K562 (cell line): Measurements from ENCODE around the gene TRNT1. TPM values are rescaled to one million over a fixed set of nuclear protein-coding genes. Genes with fewer than 3 reads are reported as not detected.

Experiments used
- CAMTA2 ChIP-seq: fragments of 250-450 bp; sonication (Bioruptor Pico); conservative IDR thresholded peaks from 2 replicates; pipeline ENCODE4 v1.5.1; 2022
- CREB1 ChIP-seq, 2 experiments: sonication (generic) in 1 of 2; formaldehyde crosslinking in 1 of 2; IDR thresholded peaks; 2 replicates each; pipeline versions ENCODE4 v1.6.1 to v1.8.0; 2012 to 2022; ENCODE audit warnings: inconsistent platforms in 1 of 2, mild to moderate bottlenecking in 1 of 2, missing genetic modification reagents in 1 of 2, moderate library complexity in 1 of 2
- DDX20 ChIP-seq: fragments of 450-650 bp; IDR thresholded peaks from 2 replicates; pipeline ENCODE4 v1.6.1; 2016; ENCODE audit warnings: missing genetic modification characterization, low read depth, mild to moderate bottlenecking, missing compliant biosample characterization, moderate library complexity
- E2F1 ChIP-seq: sonication (generic); formaldehyde crosslinking; IDR thresholded peaks from 2 replicates; pipeline ENCODE4 v1.8.1; 2023; ENCODE audit warnings: mild to moderate bottlenecking, missing genetic modification reagents, moderate library complexity
- E2F8 ChIP-seq: fragments of 450-650 bp; IDR thresholded peaks from 2 replicates; pipeline ENCODE4 v1.7.1; 2018; ENCODE audit warnings: mild to moderate bottlenecking, low read depth; ENCODE audit not compliant: partially characterized antibody
- FOXM1 ChIP-seq, 2 experiments: fragments of 450-650 bp in 1 of 2; sonication (generic) in 1 of 2; formaldehyde crosslinking in 1 of 2; IDR thresholded peaks; 2 replicates each; pipeline versions ENCODE4 v1.6.1 to v1.9.0; 2017 to 2022; ENCODE audit warnings: low read depth in 2 of 2, mild to moderate bottlenecking in 2 of 2, missing genetic modification reagents in 1 of 2, moderate library complexity in 1 of 2
- HMGN3 ChIP-seq: IDR thresholded peaks from 2 replicates; pipeline ENCODE4 v1.6.1; 2011; ENCODE audit warnings: borderline replicate concordance, low read depth, mild to moderate bottlenecking, mixed read lengths, low read length; ENCODE audit not compliant: insufficient read length; ENCODE audit errors: extremely low read depth
- MAZ ChIP-seq, 2 experiments: fragments of 450-650 bp in 1 of 2; sonication (generic) in 1 of 2; formaldehyde crosslinking; IDR thresholded peaks in 1 of 2; conservative IDR thresholded peaks in 1 of 2; 2 replicates each; pipeline versions ENCODE4 v1.4.0 to v1.5.0; 2020; ENCODE audit warnings: mild to moderate bottlenecking in 1 of 2, missing genetic modification reagents in 1 of 2
- POLR2AphosphoS5 ChIP-seq: IDR thresholded peaks from 2 replicates; pipeline ENCODE4 v1.6.1; 2011; ENCODE audit warnings: mild to moderate bottlenecking, low read depth, low read length, moderate library complexity; ENCODE audit not compliant: control insufficient read depth, insufficient read depth
- PURB ChIP-seq: sonication (generic); formaldehyde crosslinking; IDR thresholded peaks from 2 replicates; pipeline ENCODE4 v1.9.0; 2021; ENCODE audit warnings: low read depth, mild to moderate bottlenecking, missing genetic modification reagents
- SIX5 ChIP-seq, 2 experiments: IDR thresholded peaks; 2 replicates each; pipeline ENCODE4 v1.6.1; 2011; ENCODE audit warnings: low read length in 2 of 2, borderline replicate concordance in 1 of 2, low read depth in 1 of 2, mild to moderate bottlenecking in 1 of 2, moderate library complexity in 1 of 2; ENCODE audit not compliant: insufficient read depth in 1 of 2
- TAF9B ChIP-seq: fragments of 450-650 bp; IDR thresholded peaks from 2 replicates; pipeline ENCODE4 v1.6.1; 2018; ENCODE audit warnings: mild to moderate bottlenecking; ENCODE audit not compliant: partially characterized antibody
- TOE1 ChIP-seq, 2 experiments: fragments of 450-650 bp in 1 of 2; sonication (generic) in 1 of 2; formaldehyde crosslinking in 1 of 2; IDR thresholded peaks; 2 replicates each; pipeline versions ENCODE4 v1.7.1 to v1.8.0; 2016 to 2022; ENCODE audit warnings: borderline replicate concordance in 2 of 2, mild to moderate bottlenecking in 2 of 2, antibody characterized with exemption in 1 of 2, inconsistent platforms in 1 of 2, low read depth in 1 of 2, missing genetic modification reagents in 1 of 2, moderate library complexity in 1 of 2
- WHSC1 ChIP-seq: IDR thresholded peaks from one replicate; pipeline ENCODE4 v1.6.1; 2012; ENCODE audit warnings: low read length, control low read depth, inconsistent platforms
- ZNF124 ChIP-seq: sonication (generic); formaldehyde crosslinking; IDR thresholded peaks from 2 replicates; pipeline ENCODE4 v1.8.1; 2022; ENCODE audit warnings: missing genetic modification reagents
- ZNF133 ChIP-seq: fragments of 250-450 bp; sonication (Bioruptor Pico); IDR thresholded peaks from 2 replicates; pipeline ENCODE4 v1.4.0; 2020; ENCODE audit warnings: mild to moderate bottlenecking
- ZNF134 ChIP-seq: fragments of 250-450 bp; sonication (Bioruptor Pico); conservative IDR thresholded peaks from 2 replicates; pipeline ENCODE4 v1.4.0; 2020
- ZNF175 ChIP-seq: fragments of 200-800 bp; sonication (Bioruptor generic); IDR thresholded peaks from 2 replicates; pipeline ENCODE4 v1.6.1; 2016; ENCODE audit warnings: low read depth, mild to moderate bottlenecking, missing genetic modification characterization, missing compliant biosample characterization
- ZNF217 ChIP-seq: sonication (generic); formaldehyde crosslinking; IDR thresholded peaks from 2 replicates; pipeline ENCODE4 v1.8.0; 2022; ENCODE audit warnings: mild to moderate bottlenecking, missing genetic modification reagents
- ZNF280A ChIP-seq: fragments of 450-650 bp; IDR thresholded peaks from 2 replicates; pipeline ENCODE4 v1.6.1; 2018; ENCODE audit warnings: mild to moderate bottlenecking, low read depth; ENCODE audit not compliant: partially characterized antibody
- ZNF583 ChIP-seq: fragments of 250-450 bp; sonication (Bioruptor Pico); IDR thresholded peaks from 2 replicates; pipeline ENCODE4 v1.4.0; 2020
- polyA plus RNA-seq, 8 experiments: library from polyadenylated mRNA; depleted of rRNA in 4 of 8; stranded (reverse) in 5 of 8; unstranded in 3 of 8; fragments of >200 nt; fragmentation: Nextera tagmentation in 2 of 8; fragmentation: Illumina TruSeq in 1 of 8; extraction: Ambion mirVana in 2 of 8; extraction: Trizol in 1 of 8; gene quantifications; 2 replicates each; pipeline versions ENCODE4 v1.2.1 to v1.2.3, GENCODE V29; 2011 to 2014; ENCODE audit warnings: inconsistent platforms in 1 of 8, missing spikeins in 1 of 8
- total RNA-seq, 7 experiments: library from RNA; depleted of rRNA in 6 of 7; stranded (reverse); fragments of >200 nt in 6 of 7; fragmentation: Illumina TruSeq in 2 of 7; extraction: Trizol in 2 of 7; gene quantifications; 2 replicates each; pipeline versions ENCODE4 v1.2.1 to v1.2.3, GENCODE V29; 2011 to 2021; ENCODE audit warnings: low replicate concordance in 1 of 7

Gene TRNT1
- total and polyA plus RNA-seq, 9 of the 15 experiments (the other 6 are each of a cell fraction or from before 2014, with no cell fraction given): 38.1 to 58.2 (median 47.4) TPM

GRCh38 chr3:3177861-3178497 is 51.2 kb downstream of the TRNT1 start (continued):
- TF ChIP-seq E2F1 (CRISPR knock-in tag) (no peak), FOXM1 (IDR thresholded peaks at IDR 0.05; ENCODE audit: low read depth) (no peak), FOXM1 (CRISPR knock-in tag; IDR thresholded peaks at IDR 0.05; ENCODE audit: low read depth) (no peak), MAZ (CRISPR knock-in tag; conservative IDR thresholded peaks at IDR 0.05 in 1 of 2, IDR thresholded peaks at IDR 0.05 in 1 of 2) (no peak), CAMTA2 (CRISPR knock-in tag) (no peak), ZNF124 (CRISPR knock-in tag) (no peak), TAF9B (no peak), ZNF134 (CRISPR knock-in tag) (no peak), CREB1 (IDR thresholded peaks at IDR 0.05) (no peak), CREB1 (CRISPR knock-in tag; IDR thresholded peaks at IDR 0.05) (no peak), ZNF217 (CRISPR knock-in tag) (no peak), HMGN3 (no peak), ZNF133 (CRISPR knock-in tag) (no peak), POLR2AphosphoS5 (no peak), ZNF280A (no peak), ZNF583 (no peak), ZNF175 (CRISPR knock-in tag) (no peak), SIX5 (IDR thresholded peaks at IDR 0.05; ENCODE audit: borderline replicate concordance in 1 of 2, insufficient read depth in 1 of 2, low read depth in 1 of 2, low read length in 2 of 2) (no peak), E2F8 (no peak), PURB (CRISPR knock-in tag) (no peak), DDX20 (no peak), WHSC1 (no peak), TOE1 (IDR thresholded peaks at IDR 0.05; ENCODE audit: borderline replicate concordance) (no peak), TOE1 (CRISPR knock-in tag; IDR thresholded peaks at IDR 0.05; ENCODE audit: borderline replicate concordance, low read depth) (no peak)
